OCI-LY1 (cell line): ENCODE measurements around the gene ZNF25.

ENCODE experiments used
- H2AFZ ChIP-seq: fragments of 200-600 bp; sonication (generic), shearing (Covaris generic); 2 replicates; pipeline ENCODE4 v1.6.0; 2014; ENCODE audit warnings: antibody characterized with exemption, mild to moderate bottlenecking, low read length
- H3F3A ChIP-seq: fragments of 200-600 bp; sonication (generic), shearing (Covaris generic); 2 replicates; pipeline ENCODE4 v1.6.0; 2014; ENCODE audit warnings: mild to moderate bottlenecking, antibody characterized with exemption, low read length, moderate library complexity; ENCODE audit not compliant: insufficient read depth
- H3K27ac ChIP-seq: fragments of 200-600 bp; sonication (generic); 2 replicates; pipeline ENCODE4 v1.5.1; 2014; ENCODE audit warnings: low read length, mixed run types, mild to moderate bottlenecking, low read depth; ENCODE audit not compliant: poor library complexity, severe bottlenecking
- H3K27me3 ChIP-seq: fragments of 200-600 bp; sonication (generic); 2 replicates; pipeline ENCODE4 v1.6.0; 2014; ENCODE audit warnings: antibody characterized with exemption, mild to moderate bottlenecking, low read length, moderate library complexity; ENCODE audit not compliant: insufficient read depth
- H3K36me3 ChIP-seq: fragments of 200-600 bp; sonication (generic); 2 replicates; pipeline ENCODE4 v1.6.1; 2014; ENCODE audit warnings: mild to moderate bottlenecking, antibody characterized with exemption, low read length, moderate library complexity, mixed read lengths; ENCODE audit not compliant: insufficient read depth
- H3K4me1 ChIP-seq: fragments of 200-600 bp; sonication (generic); 2 replicates; pipeline ENCODE4 v1.5.1; 2014; ENCODE audit warnings: mild to moderate bottlenecking, low read length, moderate library complexity; ENCODE audit not compliant: insufficient read depth, severe bottlenecking
- H3K4me2 ChIP-seq: fragments of 200-600 bp; sonication (generic), shearing (Covaris generic); 2 replicates; pipeline ENCODE4 v1.6.1; 2014; ENCODE audit warnings: low read length
- H3K4me3 ChIP-seq: fragments of 200-600 bp; sonication (generic); 2 replicates; pipeline ENCODE4 v1.5.1; 2014; ENCODE audit warnings: low read length, low read depth, mild to moderate bottlenecking, mixed read lengths; ENCODE audit not compliant: poor library complexity, severe bottlenecking
- H3K79me2 ChIP-seq: fragments of 200-600 bp; shearing (Covaris generic); 2 replicates; pipeline ENCODE4 v1.6.1; 2016; ENCODE audit warnings: mixed run types, low read length, mixed read lengths; ENCODE audit not compliant: insufficient read depth
- H3K9ac ChIP-seq: fragments of 200-600 bp; sonication (generic), shearing (Covaris generic); 2 replicates; pipeline ENCODE4 v1.6.1; 2014; ENCODE audit warnings: mild to moderate bottlenecking, low read length, mixed read lengths
- H3K9me2 ChIP-seq: fragments of 200-600 bp; sonication (generic), shearing (Covaris generic); 2 replicates; pipeline ENCODE4 v1.6.1; 2014; ENCODE audit warnings: low read depth, mild to moderate bottlenecking, low read length, mixed read lengths
- H3K9me3 ChIP-seq: fragments of 200-600 bp; shearing (Covaris generic); 2 replicates; pipeline ENCODE4 v1.6.1; 2014; ENCODE audit warnings: low read length, mixed read lengths
- H4K20me1 ChIP-seq: fragments of 200-600 bp; sonication (generic), shearing (Covaris generic); 2 replicates; pipeline ENCODE4 v1.6.0; 2016; ENCODE audit warnings: mild to moderate bottlenecking, low read length; ENCODE audit not compliant: insufficient read depth
- EZH2 ChIP-seq: fragments of 200-600 bp; sonication (generic), shearing (Covaris generic); IDR thresholded peaks from 2 replicates; pipeline ENCODE4 v1.8.0; 2017; ENCODE audit warnings: borderline replicate concordance, mixed run types, mild to moderate bottlenecking, antibody characterized with exemption, low read length, moderate library complexity, mixed read lengths
- TF ChIP-seq, protein P1 (sequence below): fragments of 200-600 bp; sonication (generic), shearing (Covaris generic); IDR thresholded peaks from 2 replicates; pipeline ENCODE4 v1.5.1; 2017; ENCODE audit warnings: mild to moderate bottlenecking, antibody characterized with exemption, low read length, moderate library complexity, mixed read lengths

The ZNF25 gene

GRCh38 chr10:37960591-37961137 is 15.8 kb downstream of the ZNF25 start:
- Histone ChIP-seq H3K36me3 (no peaks in the 10 kb centered on the region), H3K27ac (no peak overlapping the region), H3K4me2 (no peak overlapping the region), H3K9ac (no peak overlapping the region), H3K79me2 (no peaks in the 10 kb centered on the region), H3K4me3 (no peak overlapping the region), H4K20me1 (no peaks in the 10 kb centered on the region), H3F3A (no peaks in the 10 kb centered on the region), H3K9me2 (no peaks in the 10 kb centered on the region), H2AFZ (no peak overlapping the region), H3K27me3 (no peaks in the 10 kb centered on the region), H3K9me3 (peaks cover 11% of the 10 kb centered on the region), H3K4me1 (no peaks in the 10 kb centered on the region)
- TF ChIP-seq, protein P1, sequence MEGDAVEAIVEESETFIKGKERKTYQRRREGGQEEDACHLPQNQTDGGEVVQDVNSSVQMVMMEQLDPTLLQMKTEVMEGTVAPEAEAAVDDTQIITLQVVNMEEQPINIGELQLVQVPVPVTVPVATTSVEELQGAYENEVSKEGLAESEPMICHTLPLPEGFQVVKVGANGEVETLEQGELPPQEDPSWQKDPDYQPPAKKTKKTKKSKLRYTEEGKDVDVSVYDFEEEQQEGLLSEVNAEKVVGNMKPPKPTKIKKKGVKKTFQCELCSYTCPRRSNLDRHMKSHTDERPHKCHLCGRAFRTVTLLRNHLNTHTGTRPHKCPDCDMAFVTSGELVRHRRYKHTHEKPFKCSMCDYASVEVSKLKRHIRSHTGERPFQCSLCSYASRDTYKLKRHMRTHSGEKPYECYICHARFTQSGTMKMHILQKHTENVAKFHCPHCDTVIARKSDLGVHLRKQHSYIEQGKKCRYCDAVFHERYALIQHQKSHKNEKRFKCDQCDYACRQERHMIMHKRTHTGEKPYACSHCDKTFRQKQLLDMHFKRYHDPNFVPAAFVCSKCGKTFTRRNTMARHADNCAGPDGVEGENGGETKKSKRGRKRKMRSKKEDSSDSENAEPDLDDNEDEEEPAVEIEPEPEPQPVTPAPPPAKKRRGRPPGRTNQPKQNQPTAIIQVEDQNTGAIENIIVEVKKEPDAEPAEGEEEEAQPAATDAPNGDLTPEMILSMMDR: no peak
- TF ChIP-seq EZH2: no peak

DNA sequence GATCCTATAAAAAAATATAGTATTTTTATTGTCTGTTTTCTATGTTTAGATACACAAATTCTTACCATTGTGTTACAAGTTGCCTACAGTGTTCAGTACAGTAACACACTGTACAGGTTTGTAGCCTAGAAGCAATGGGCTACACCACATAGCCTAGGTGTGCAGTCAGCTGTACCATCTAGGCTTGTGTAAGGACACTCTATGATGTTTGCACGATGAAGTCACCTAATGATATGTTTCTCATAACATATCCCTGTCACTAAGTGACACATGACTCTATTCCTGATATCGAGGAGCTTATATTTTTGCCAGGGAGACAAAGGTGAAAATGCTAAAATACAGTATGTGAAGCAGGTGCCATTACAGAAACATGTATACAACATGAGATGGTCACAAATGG is 18.6 kb downstream of the ZNF25 start:
- H3K9me2 ChIP-seq: no peaks in the 10 kb centered on the region
- H3K4me2 ChIP-seq: no peak overlapping the region
- H3K9ac ChIP-seq: no peak overlapping the region
- no peaks in the 10 kb centered on the region for H3F3A ChIP-seq
- H3K36me3 ChIP-seq: peaks cover 6% of the 10 kb centered on the region; the same call in 1 of the 2 replicates
- H3K4me1 ChIP-seq: no peaks in the 10 kb centered on the region
- H3K9me3 ChIP-seq: peaks cover 6% of the 10 kb centered on the region; the same call in 1 of the 2 replicates
- no peak overlapping the region for H2AFZ ChIP-seq
- H4K20me1 ChIP-seq: no peaks in the 10 kb centered on the region
- TF ChIP-seq EZH2: no peak
- TF ChIP-seq, protein P1: no peak
- H3K27me3 ChIP-seq: no peaks in the 10 kb centered on the region
- H3K4me3 ChIP-seq: no peak overlapping the region
- H3K27ac ChIP-seq: no peak overlapping the region
- H3K79me2 ChIP-seq: no peaks in the 10 kb centered on the region

DNA sequence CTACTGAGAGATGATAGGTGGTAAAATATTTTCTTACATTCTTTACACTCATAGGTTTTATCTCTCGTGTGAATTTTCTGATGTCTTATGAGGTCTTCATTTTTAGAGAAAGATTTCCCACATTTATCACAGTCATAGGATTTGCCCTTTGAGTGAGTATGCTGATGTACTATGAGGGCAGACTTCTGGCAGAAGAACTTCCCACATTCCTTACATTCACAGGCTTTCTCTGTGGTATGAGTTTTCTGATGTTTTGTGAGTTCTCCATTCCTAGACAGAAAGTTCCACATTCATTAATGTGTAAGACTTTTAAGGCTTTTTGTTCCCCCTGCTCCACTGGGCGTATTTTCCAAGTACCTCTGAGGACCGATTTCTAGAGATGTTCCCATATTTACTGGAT is 23.5 kb downstream of the ZNF25 start:
- no peaks in the 10 kb centered on the region for H4K20me1 ChIP-seq

More for the DNA sequence above, 23.5 kb downstream of the ZNF25 start:
- Histone ChIP-seq H3K9me3 (peaks cover 7% of the 10 kb centered on the region; the same call in 1 of the 2 replicates), H2AFZ (no peak overlapping the region), H3K9ac (no peak overlapping the region), H3F3A (no peaks in the 10 kb centered on the region), H3K4me1 (no peaks in the 10 kb centered on the region), H3K36me3 (peaks cover 14% of the 10 kb centered on the region), H3K4me3 (no peak overlapping the region), H3K4me2 (no peak overlapping the region), H3K79me2 (no peaks in the 10 kb centered on the region), H3K27ac (no peak overlapping the region), H3K9me2 (no peaks in the 10 kb centered on the region), H3K27me3 (no peaks in the 10 kb centered on the region)
- TF ChIP-seq, protein P1: no peak
- TF ChIP-seq EZH2: no peak
